Embryonic facial prominence (tissue), 1 donor: ENCODE measurements around the gene CMTM7.
A peak's percentile ranks its signal among the peaks of the same experiment; 100 is the strongest.
"Not testable (repeated sequence)": the region's sequence is repeated elsewhere in the genome, so short reads cannot be mapped to it uniquely, and the experiment has no call there.

Experiments
- DNase-seq: peaks from one replicate; pipeline ENCODE4 v3.0.0-alpha.2; 2016; ENCODE audit errors: extremely low spot score

CMTM7 gene

DNA sequence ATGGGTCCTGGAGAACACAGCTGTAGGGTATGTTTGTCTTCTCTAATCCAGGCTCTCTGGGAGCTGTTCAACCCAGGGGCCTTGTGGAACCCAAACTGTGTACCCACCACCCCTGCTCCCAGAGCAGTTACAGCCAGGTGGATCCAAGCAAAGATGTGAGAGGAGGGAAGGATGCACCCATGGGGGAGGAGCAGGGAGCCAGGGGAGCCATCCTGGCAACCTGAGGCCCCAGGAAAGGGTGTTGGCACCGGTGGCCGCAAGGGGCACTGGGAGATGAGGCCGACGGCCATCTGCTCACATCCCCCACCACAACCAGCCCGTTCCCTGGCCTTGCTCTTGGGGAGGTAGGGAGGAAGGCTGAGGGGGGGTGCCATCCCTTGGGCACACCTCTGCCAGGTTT is 67.8 kb downstream of the CMTM7 start:
- DNase-seq: no peak

DNA sequence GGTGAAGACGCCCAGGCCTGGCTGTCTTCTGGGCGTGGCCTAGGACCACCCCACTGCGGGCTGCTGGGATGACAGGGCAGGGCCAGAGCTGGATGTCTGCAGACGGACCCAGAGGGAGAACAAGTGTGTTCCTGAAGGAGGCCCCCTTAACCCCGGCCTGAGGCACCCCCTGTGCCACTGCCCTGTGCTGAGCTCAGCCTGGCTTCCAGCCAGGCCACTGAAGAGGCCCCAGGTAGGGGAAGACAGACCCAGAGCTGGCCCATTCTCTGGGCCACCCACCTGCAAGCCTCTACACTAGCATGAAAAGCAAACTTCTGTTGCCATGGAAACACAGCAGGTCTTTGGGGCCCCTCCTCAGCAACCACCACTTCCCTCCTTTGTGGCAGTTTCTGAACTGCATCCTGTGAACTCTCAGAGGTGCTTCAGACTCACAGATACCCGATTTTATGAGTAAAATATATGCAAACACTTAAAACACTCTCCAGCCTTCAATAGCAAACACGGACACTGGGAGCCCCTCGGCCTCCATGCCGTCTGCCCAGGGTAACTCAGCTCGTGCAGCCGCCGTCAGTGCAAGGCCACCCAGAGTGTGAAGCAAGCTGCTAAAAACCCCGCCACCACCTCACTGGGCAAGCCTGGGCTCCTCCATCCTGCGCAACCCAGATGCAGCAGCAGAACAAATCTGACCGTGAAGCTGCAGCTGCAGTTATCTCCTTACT is 68.5 kb downstream of the CMTM7 start:
- peak; percentile 32 for DNase-seq

DNA sequence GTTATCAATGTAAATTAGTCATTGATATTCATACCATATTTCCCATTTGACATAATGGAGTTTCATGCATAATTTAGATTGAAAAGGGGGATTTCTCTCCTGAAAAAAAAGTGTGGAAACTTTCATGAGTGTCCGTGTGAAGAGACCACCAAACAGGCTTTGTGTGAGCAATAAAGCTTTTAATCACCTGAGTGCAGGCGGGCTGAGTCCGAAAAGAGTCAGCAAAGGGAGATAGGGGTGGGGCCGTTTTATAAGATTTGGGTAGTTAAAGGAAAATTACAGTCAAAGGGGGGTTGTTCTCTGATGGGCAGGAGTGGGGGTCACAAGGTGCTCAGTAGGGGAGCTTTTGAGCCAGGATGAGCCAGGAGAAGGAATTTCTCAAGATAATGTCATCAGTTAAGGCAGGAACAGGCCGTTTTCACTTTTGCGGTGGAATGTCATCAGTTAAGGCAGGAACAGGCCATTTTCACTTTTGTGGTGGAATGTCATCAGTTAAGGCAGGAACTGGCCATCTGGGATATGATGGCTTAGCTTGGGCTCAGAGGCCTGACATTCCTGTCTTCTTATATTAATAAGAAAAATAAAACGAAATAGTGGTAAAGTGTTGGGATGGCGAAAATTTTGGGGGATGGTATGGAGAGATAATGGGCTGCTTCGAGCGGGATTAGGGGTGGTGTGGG is 69.3 kb downstream of the CMTM7 start:
- DNase-seq: not testable (repeated sequence)

DNA sequence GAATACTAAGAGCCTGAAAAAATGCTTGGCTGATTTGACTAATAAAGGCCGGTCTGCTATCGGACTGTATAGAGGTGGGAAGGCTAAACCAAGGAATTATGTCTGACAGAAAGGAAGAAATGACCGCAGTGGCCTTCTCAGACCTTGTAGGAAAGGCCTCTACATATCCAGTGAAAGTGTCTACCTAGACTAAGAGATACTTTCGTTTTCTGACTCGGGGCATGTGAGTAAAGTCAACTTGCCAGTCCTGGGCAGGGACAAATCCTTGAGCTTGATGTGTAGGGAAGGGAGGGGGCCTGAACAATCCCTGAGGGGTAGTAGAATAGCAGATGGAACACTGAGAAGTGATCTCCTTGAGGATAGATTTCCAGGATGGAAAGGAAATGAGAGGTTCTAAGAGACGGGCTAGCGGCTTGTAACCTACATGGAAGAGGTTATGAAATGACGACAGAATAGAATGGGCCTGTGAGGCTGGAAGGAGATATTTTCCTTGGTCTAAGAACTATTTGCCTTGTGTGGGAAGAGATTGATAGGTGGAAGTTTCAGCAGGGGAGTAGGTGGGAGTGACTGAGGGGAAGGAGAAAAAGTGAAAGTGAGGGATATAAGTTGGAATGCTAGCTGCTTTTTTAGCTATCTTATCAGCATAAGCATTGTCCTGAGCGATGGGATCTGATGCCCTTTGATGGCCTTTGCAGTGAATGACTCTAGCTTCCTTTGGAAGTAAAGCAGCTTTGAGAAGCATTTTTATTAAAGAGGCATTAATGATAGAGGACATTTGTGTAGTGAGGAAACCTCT is 70.7 kb downstream of the CMTM7 start:
- not testable (repeated sequence) for DNase-seq

DNA sequence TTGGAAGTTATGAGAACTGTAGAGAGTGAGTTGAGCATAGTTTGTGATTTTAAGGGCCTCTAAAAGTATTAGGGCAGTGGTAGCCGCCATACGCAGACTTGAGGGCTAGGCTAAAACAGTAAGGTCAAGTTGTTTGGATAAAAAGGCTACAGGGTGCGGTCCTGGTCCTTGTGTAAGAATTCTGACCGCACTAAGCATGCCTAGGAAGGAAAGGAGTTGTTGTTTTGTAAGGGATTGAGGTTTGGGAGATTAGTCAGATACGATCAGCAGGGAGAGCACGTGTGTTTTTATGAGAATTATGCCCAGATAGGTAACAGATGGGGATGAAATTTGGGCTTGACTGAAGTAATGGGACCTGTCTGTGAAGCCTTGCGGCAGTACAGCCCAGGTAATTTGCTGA is 71.8 kb downstream of the CMTM7 start:
- not testable (repeated sequence) for DNase-seq

DNA sequence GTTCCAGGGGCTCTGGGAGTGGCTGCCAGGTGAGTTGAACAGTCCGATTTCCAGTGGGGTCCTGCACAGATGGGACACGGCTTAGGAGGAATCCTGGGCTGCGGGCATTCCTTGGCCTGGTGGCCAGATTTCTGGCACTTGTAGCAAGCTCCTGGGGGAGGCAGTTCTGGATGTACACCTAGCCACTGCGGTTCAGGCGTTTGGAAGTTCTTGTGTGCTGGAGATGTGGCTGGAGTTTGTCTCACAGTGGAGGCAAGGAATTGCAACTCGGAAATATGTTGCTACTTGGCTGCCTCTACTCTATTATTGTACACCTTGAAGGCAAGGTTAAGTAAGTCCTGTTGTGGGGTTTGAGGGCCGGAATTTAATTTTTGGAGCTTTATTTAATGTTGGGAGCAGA is 73.1 kb downstream of the CMTM7 start:
- DNase-seq: not testable (repeated sequence)

DNA sequence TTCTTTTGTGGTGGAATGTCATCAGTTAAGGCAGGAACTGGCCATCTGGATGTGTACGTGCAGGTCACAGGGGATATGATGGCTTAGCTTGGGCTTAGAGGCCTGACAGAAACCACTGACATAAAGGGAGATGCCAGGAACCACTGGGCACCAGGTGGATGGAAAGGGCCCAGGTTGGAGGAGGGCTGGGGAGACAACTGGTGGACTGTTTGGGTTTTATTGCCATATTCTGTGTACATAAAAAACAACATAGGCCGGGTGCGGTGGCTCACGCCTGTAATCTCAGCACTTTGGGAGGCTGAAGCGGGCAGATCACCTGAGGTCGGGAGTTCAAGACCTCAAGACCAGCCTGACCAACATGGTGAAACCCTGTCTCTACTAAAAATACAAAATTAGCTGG is 75.2 kb downstream of the CMTM7 start:
- not testable (repeated sequence) for DNase-seq

DNA sequence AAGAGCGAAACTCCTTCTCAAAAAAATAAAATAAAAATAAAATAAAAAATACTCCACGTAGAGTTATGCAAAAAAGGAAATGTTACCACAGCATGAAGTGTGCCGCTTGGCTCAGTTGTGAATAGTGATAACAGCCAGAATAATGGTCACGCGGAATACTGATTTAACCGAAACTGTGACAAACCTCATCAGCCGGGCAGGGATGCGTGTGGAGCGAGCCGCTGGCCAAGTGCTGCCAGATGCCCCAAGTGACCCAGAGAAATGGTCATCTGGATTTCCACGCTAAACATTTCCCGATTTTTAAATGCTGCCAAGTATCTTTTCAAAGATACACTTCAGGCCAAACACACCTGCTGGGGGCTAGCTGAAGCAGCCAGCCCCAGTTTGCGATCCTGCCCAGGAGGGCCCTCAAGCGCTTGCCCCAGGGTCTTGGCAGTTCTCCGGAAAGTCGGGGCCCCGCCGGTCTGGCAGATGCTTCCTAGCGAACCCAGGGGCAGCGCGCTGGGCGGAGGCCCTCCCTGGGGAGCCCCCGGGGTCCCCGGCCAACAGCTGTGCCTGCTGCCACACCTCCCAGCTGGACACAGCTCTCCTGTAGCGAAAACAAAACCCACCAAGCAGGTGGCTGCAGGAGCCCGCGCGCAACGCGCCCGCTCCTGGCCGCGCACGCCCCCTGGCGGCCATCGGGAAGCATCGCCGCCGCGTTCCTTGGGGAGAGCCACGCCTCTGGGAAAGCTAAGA is 75.8 kb downstream of the CMTM7 start:
- DNase-seq: no peak

DNA sequence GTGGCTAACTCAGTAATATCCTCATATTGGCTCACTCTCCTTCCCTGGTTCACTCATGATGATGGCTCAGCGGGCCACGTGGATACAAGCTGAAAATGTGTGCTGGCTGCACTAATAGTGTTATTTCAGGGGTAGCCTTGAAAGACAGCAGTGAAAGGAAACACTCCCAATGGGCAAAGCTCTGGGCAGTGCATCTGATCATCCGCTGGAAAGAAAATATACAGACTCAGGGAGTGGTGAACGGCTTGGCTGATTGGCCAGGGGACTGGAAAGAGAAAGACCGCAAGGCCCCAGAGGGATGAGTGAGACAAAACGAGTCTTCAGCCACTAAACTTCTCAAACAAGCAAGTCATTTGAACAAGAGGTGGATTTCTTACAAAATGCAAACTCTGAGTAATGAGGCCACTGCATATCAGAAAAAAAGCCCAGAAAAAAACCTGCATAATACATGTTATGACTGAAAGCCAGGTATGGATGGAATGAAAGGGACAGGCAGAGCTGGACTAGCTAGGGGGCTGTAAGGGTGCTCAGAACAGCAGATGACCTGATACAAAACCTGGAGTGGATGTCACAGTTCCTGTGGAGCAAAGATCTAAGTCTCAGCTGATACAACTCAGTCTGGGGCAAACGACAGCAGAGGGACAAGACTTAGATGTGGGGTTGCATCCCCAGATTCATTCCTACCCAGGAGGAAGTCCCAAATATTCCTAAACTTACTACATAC is 77.7 kb downstream of the CMTM7 start:
- DNase-seq: no peak

DNA sequence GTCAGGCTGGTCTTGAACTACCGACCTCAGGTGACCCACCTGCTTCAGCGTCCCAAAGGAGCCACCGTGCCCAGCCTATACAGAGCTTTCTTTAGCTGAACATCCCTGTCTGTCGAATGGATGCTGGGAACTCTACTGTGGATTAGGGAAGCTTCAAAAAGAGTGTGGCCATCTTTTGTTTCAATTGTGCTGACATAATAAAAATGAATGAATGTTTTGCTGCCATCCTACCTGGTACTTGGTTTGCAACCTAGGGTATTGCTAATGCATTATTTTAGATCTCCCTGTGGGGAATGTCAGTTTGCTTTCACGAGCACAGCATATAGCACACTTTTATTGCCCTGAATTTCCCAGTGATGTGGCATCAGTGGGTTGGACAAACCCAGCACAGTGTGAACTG is 78.7 kb downstream of the CMTM7 start:
- DNase-seq: no peak

DNA sequence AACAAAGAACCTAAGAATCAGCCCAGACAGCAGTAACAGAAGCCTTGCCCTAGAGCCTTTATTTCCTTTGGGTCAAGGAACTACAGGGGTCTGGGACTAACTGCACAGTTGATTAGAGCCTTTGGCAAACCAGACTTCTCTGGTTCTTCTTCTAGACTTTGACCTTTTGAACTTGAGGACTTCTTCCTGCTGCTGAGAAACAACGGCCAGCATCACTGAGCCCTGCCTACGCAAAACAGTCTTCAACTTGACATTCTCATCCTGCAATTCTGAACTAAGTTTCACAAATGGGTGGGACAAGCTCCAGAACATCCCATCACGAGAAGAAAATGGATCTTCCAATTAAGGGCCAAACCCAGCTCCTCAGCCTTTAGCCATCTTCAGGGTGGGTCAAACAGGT is 79.6 kb downstream of the CMTM7 start:
- DNase-seq: no peak

DNA sequence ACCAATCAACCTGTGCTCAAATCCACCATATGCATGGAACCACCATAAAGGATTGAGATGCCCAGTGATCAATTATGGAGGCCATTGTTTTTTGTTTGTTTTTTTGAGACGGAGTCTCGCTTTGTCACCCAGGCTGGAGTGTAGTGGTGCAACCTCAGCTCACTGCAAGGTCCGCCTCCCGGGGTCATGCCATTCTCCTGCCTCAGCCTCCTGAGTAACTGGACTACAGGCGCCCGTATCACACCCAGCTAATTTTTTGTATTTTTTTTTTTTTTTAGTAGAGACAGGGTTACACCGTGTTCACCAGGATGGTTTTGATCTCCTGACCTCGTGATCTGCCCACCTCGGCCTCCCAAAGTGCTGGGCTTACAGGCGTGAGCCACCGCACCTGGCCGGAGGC is 80.5 kb downstream of the CMTM7 start:
- DNase-seq: not testable (repeated sequence)

DNA sequence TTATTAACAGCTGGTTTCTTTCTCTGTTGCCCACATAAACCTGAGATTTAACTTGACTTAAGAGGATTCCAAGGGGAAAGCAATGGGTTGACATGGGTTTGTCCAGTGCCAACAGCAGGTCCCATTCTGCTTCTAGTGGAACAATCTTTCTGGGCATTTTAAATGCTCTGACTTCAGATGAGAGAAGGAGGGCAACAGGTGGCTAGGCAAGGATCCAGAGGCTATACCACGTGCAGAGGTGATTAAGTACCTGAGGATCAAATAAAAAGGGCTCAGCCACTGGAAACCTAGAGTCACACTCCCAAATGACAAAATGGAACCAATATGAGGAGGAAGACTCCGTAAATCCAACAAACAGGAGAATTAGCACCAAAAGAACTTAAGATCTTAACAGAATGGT is 82.5 kb downstream of the CMTM7 start:
- DNase-seq: no peak

DNA sequence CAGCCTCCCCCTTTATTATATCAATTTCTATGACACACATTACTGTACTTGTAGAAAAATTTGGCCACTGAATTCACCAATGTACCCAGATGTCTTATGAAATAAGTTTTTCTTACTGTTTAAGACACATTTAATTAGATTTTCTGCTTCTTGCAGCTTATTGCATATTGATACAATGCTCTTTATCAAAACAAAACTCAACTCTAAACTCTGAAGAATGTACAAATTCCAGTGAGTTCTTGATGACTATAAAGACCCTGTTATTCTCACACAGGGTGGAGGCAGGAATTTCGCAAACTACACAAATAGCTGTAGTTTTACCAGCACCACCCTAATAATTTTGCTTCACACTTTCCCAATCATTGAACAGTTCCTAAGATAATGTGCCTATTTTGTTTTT is 89.0 kb downstream of the CMTM7 start:
- DNase-seq: no peak

DNA sequence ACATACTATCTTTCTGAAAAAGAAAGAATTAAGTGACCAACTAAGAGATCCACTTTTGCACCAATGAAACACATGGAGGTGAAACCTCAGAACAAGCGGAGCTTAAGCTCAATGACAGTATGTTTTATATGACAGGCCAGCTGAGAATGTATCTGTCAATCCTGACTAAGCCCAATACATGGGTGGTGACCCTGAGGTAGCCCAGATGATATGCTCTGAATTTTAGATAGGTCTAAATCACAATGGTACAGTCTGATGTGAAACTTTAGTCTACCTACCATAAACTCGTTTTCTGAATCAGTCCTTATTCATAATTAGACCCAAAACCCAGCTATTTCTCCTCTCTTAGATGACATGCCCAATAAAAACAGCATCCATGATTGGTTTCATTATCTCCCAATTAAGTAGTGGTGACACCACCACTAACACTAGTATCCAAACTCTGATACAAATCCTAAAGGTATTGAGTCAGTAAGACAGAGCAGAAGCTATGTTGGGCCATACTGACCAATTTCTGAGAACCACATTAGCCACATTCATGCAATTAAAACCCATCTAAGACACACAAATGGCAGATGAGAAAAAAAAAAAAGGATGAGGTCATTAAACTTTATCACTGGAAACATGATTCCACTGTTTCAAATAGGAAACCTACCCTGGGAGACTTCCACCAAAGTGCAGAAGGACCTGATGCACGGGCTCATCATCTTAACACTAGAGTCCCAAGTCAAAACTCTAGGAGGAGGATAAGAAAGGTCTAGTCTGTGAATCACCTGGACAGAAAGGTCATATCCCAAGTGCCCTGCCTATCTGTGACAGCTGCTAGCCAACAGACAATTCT is 90.4 kb downstream of the CMTM7 start:
- no peak for DNase-seq

DNA sequence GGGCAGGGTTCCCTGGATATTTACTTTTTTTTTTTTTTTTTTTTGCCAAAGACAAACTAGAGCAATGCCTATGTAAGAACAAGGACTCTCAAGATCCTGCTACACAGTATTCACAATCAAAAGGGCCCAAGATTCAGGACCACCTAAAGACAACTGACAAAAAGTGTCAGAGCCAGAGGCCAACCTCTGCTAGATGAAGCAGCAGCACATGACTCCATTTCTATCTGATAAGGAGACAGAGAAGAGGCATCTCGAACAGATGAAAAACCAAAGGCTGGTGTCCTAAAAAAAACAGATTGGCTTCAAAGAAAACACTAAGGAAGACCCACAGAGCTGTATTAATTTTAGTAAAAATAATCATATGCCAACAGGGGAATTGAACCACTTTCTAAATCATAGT is 91.0 kb downstream of the CMTM7 start:
- DNase-seq: no peak

DNA sequence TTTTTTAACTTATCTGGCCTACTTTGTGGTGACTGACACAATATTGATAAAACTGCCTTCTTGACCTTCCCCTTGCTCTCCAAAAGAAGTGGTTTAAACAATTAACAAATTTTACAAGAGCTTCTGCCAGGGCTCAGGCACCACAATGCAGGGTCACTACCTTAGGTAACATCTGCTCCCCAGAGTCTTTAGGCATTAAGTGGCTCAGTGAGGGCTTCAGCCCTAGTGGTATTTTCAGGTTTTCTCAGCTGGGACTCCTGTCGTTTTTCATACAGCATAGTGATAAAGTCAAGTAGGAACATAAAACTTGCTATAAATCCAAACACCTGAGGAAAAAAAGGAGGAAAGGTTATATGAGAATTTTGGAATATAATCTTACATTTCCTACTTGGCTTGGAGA is 92.1 kb downstream of the CMTM7 start:
- DNase-seq: no peak

DNA sequence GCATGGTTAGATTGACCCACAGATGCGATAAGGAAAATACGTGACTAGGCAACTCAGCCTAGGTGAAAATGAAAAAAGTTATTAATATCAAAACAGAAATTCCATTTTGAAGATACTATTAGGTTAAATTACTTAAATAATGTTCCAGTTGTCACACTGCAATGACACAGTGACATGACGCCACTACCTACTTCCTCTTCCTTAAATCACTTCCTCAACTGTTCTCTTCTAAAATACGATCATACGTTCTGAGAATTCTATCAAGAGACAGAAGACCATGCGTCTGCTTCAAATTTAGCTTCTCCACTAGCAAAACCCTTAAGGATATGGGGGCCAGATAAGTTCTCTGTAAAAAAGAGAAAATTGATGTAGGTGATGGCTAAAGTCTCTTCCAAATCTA is 92.8 kb downstream of the CMTM7 start:
- DNase-seq: no peak

DNA sequence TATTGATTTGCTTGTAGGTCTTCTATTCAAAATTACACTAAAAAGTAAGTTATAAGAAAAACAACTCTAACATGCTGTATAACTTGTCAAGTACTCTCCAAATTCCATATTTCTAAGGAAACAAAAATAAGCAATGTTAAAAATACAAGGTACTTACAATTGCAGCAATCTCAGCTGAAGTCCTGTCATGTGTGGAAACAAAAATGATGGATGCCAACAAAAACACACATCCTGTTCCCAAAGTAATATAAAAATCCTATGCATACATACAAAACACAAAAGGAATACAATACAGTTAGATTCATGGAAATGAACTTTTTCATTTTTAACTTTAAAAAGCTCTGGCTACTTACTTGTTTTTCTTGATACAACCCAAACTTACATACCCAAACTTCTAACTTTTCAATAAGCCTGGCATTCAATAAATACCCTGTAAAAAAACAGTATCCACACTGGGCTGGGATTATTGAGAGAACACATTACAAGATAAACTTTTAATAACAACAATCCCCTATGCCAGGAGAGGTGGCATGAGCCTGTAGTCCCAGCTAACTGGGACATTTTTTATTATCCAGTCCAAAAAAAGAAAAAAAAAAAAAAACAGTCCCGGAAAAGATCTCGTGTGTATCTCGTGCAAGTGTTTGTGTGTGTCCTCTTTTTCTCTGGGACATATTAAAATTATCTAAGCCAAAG is 96.3 kb downstream of the CMTM7 start:
- DNase-seq: no peak

DNA sequence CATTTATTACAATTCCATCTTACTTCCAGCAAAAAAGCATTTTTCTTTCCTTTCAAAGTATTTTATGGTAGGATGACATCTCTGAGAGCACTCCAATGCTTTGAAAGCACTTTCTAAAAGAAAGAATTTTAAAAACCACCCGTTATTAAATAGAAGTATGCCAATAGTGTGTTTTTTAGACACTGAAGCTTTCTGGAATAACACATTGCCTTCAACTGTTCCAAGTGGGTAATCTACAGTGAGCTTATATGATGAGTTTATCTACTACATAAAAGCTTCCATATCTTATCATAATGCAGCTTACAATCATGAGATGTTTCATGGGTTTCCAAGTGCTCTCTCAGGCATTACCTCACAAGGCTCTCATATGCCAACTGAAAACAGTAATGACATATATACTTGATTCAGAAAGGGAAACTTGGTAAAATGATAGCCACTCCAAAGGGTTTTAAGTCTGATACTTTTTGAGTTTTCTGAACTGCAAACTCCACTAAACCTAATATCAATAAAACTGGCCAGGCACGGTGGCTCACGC is 96.9 kb downstream of the CMTM7 start:
- DNase-seq: no peak
